PFSK-1 (cell line): ENCODE results near the gene KCNMA1.

ENCODE experiments used
- POLR2AphosphoS5 ChIP-seq: IDR thresholded peaks from 2 replicates; pipeline ENCODE4 v1.6.1; 2012; ENCODE audit warnings: low read depth, mild to moderate bottlenecking, control low read depth, low read length, moderate library complexity
- REST ChIP-seq, 2 experiments: IDR thresholded peaks; 2 replicates each; pipeline versions ENCODE4 v1.6.1 to v1.8.0; 2011 to 2012; ENCODE audit warnings: low read depth in 2 of 2, low read length in 2 of 2, control low read depth in 1 of 2, inconsistent platforms in 1 of 2, mild to moderate bottlenecking in 1 of 2, moderate library complexity in 1 of 2; ENCODE audit not compliant: insufficient read depth in 1 of 2
- TAF1 ChIP-seq: IDR thresholded peaks from 2 replicates; pipeline ENCODE4 v1.6.1; 2012; ENCODE audit warnings: low read length, control low read depth, borderline replicate concordance; ENCODE audit not compliant: insufficient read depth

- no peak for TF ChIP-seq TAF1
- TF ChIP-seq POLR2AphosphoS5 = no peak
- TF ChIP-seq REST (IDR thresholded peaks at IDR 0.05; ENCODE audit: insufficient read depth in 1 of 2, low read depth in 2 of 2, low read length in 2 of 2) = no peak
These were observed 449.1 kb downstream of the KCNMA1 start for GRCh38 chr10:77188521-77188920.
